CD14-positive monocyte (primary cell): Measurements from ENCODE around the gene MYH10. TPM values are rescaled to one million over a fixed set of nuclear protein-coding genes. Genes with fewer than 3 reads are reported as not detected.

Experiments used
- DNase-seq, 3 donors: peaks; one replicate each; pipeline ENCODE4 v3.0.0-alpha.2; 2011 to 2022
- H2AFZ ChIP-seq: 2 replicates; pipeline ENCODE4 v1.6.0; 2012; ENCODE audit warnings: mild to moderate bottlenecking, low read depth, low read length, inconsistent platforms; ENCODE audit not compliant: insufficient read depth, poor library complexity, severe bottlenecking
- H3K27ac ChIP-seq, 2 donors: 1 replicate in 1 of 2; 2 replicates in 1 of 2; pipeline ENCODE4 v1.5.1; 2012 to 2013; ENCODE audit warnings: low read length in 2 of 2, control low read depth in 1 of 2, inconsistent platforms in 1 of 2, low read depth in 1 of 2, mild to moderate bottlenecking in 1 of 2
- H3K27me3 ChIP-seq, 2 donors: one replicate each; pipeline versions ENCODE4 v1.6.0 to v1.6.1; 2011 to 2013; ENCODE audit warnings: low read length in 2 of 2; ENCODE audit not compliant: control insufficient read depth in 2 of 2, insufficient read depth in 2 of 2
- H3K36me3 ChIP-seq, 2 donors: replicated peaks in 1 of 2; 1 replicate in 1 of 2; 2 replicates in 1 of 2; pipeline versions ENCODE4 v1.5.1 to v1.6.1; 2012 to 2013; ENCODE audit warnings: low read length in 2 of 2, control low read depth in 1 of 2, inconsistent platforms in 1 of 2, mild to moderate bottlenecking in 1 of 2; ENCODE audit not compliant: insufficient read depth in 2 of 2, control insufficient read depth in 1 of 2
- H3K4me1 ChIP-seq, 2 donors: 1 replicate in 1 of 2; 2 replicates in 1 of 2; pipeline versions ENCODE4 v1.5.1 to v1.6.1; 2012 to 2013; ENCODE audit warnings: low read length in 2 of 2, control low read depth in 1 of 2, inconsistent platforms in 1 of 2, mild to moderate bottlenecking in 1 of 2, moderate library complexity in 1 of 2; ENCODE audit not compliant: insufficient read depth in 2 of 2, control insufficient read depth in 1 of 2
- H3K4me2 ChIP-seq: replicated peaks from 2 replicates; pipeline ENCODE3; 2012; ENCODE audit warnings: low read length, moderate library complexity, mild to moderate bottlenecking; ENCODE audit not compliant: poor library complexity, severe bottlenecking; ENCODE audit errors: extremely low read depth
- H3K4me3 ChIP-seq, 3 experiments: fragments of 200-600 bp in 1 of 3; sonication (generic) in 1 of 3; replicated peaks in 1 of 3; 1 replicate in 2 of 3; 2 replicates in 1 of 3; pipeline ENCODE4 v1.5.1; 2011 to 2013; ENCODE audit warnings: low read length in 3 of 3, mild to moderate bottlenecking in 3 of 3, control low read depth in 2 of 3, low read depth in 2 of 3, inconsistent platforms in 1 of 3, moderate library complexity in 1 of 3
- H3K79me2 ChIP-seq: 2 replicates; pipeline ENCODE4 v1.6.0; 2012; ENCODE audit warnings: mild to moderate bottlenecking, control low read depth, inconsistent platforms, low read length, moderate library complexity; ENCODE audit not compliant: insufficient read depth
- H3K9ac ChIP-seq: 2 replicates; pipeline ENCODE4 v1.6.0; 2017; ENCODE audit warnings: low read length, mild to moderate bottlenecking; ENCODE audit not compliant: insufficient read depth, poor library complexity, severe bottlenecking
- H3K9me3 ChIP-seq, 2 donors: replicated peaks in 1 of 2; 1 replicate in 1 of 2; 2 replicates in 1 of 2; pipeline versions ENCODE4 v1.5.1 to v1.6.1; 2012 to 2013; ENCODE audit warnings: low read length in 2 of 2, control low read depth in 1 of 2; ENCODE audit not compliant: control insufficient read depth in 1 of 2, insufficient read depth in 1 of 2
- H4K20me1 ChIP-seq: 2 replicates; pipeline ENCODE4 v1.6.0; 2012; ENCODE audit warnings: mild to moderate bottlenecking, low read length, control low read depth, moderate library complexity; ENCODE audit not compliant: insufficient read depth
- H3K27ac Mint-ChIP-seq, 7 donors: one replicate each; pipeline ENCODE4 v1.8.0; 2020; ENCODE audit warnings: mild to moderate bottlenecking in 7 of 7, mixed read lengths in 7 of 7, moderate library complexity in 6 of 7, inconsistent platforms in 2 of 7
- H3K27me3 Mint-ChIP-seq, 3 donors: one replicate each; pipeline ENCODE4 v1.8.0; 2021 to 2022; ENCODE audit warnings: low read depth in 3 of 3, mild to moderate bottlenecking in 3 of 3, mixed read lengths in 3 of 3, moderate library complexity in 3 of 3, inconsistent platforms in 1 of 3
- H3K36me3 Mint-ChIP-seq, 2 donors: one replicate each; pipeline ENCODE4 v1.8.0; 2020; ENCODE audit warnings: mixed read lengths in 2 of 2, inconsistent platforms in 1 of 2, mild to moderate bottlenecking in 1 of 2
- H3K4me1 Mint-ChIP-seq: one replicate; pipeline ENCODE4 v1.8.0; 2020; ENCODE audit warnings: mild to moderate bottlenecking, mixed read lengths
- H3K4me3 Mint-ChIP-seq, 2 donors: one replicate each; pipeline ENCODE4 v1.8.0; 2020; ENCODE audit warnings: mild to moderate bottlenecking in 2 of 2, mixed read lengths in 2 of 2, moderate library complexity in 1 of 2
- H3K9me3 Mint-ChIP-seq, 7 donors: one replicate each; pipeline ENCODE4 v1.8.0; 2020 to 2022; ENCODE audit warnings: mixed read lengths in 7 of 7, mild to moderate bottlenecking in 6 of 7, moderate library complexity in 6 of 7, inconsistent platforms in 2 of 7
- WGBS: methylation state at CpG from one replicate; pipeline ENCODE4 v1.1.5; 2013; ENCODE audit warnings: missing lambda C conversion rate; ENCODE audit not compliant: insufficient coverage; 5-methylcytosine and 5-hydroxymethylcytosine counted together
- intact Hi-C, 2 donors: fragments of 100-400 bp; cut with micrococcal nuclease; formaldehyde crosslinking; loops; one replicate each; pipeline versions ENCODE4 v1.15.0 to v1.15.1; 2023
- polyA plus RNA-seq, 3 donors: library from polyadenylated mRNA; depleted of rRNA in 1 of 3; unstranded in 2 of 3; stranded (reverse) in 1 of 3; fragments of 300-500 nt in 2 of 3; fragments of >200 nt in 1 of 3; fragmentation: Illumina TruSeq in 2 of 3; gene quantifications; 1 replicate in 2 of 3; 2 replicates in 1 of 3; pipeline ENCODE4 v1.2.3, GENCODE V29; 2012 to 2021
- TF ChIP-seq, protein P1 (sequence below): fragments of 200-600 bp; IDR thresholded peaks from one replicate; pipeline ENCODE4 v1.8.0; 2022; ENCODE audit warnings: antibody characterized with exemption, mild to moderate bottlenecking

MYH10 gene
- polyA plus RNA-seq, 3 donors: 0.42 to 0.65 TPM; not detected in 1

DNA sequence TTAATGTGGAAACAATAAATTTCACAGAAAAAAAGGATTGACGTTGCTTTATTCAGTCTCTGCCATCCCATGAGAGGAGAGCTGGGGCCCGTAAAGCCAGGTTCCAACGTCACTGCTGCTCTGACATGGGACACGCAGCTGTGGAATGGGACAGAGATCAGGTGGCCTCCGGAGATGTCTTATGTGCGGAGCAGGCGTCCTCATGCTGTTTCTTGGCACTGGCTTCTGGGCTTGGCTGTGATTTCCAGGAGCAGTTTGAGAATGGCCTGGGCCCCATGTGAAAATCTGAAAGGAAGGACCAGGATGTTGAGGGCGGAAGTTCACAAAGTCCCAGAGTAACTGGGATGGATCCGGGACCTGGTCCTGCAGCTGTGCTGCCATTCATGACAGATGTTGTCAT, 162.4 kb downstream of the MYH10 start:
- peaks cover 91% of the 10 kb centered on the region for H4K20me1 ChIP-seq
- H3K4me3 Mint-ChIP-seq: no peak overlapping the region
- no peak overlapping the region for H2AFZ ChIP-seq
- no peaks in the 10 kb centered on the region for H3K27me3 ChIP-seq
- 99% methylated on average over 9 of the region's 9 CpGs for WGBS
- H3K27ac Mint-ChIP-seq: peak overlapping the region in 2 of 7 donors; percentile 57 to 71
- no peak for DNase-seq
- no peaks in the 10 kb centered on the region for H3K9me3 Mint-ChIP-seq
- no peaks in the 10 kb centered on the region for H3K9me3 ChIP-seq
- H3K4me2 ChIP-seq: no peak overlapping the region
- peaks cover 83 to 94% of the 10 kb centered on the region in 2 donors for H3K36me3 Mint-ChIP-seq
- no peak overlapping the region for H3K4me3 ChIP-seq
- peaks cover 29% of the 10 kb centered on the region for H3K79me2 ChIP-seq
- H3K27ac ChIP-seq: no peak overlapping the region
- H3K36me3 ChIP-seq: peaks cover 74 to 98% of the 10 kb centered on the region in 2 donors
- H3K27me3 Mint-ChIP-seq: no peaks in the 10 kb centered on the region
- TF ChIP-seq, protein P1, sequence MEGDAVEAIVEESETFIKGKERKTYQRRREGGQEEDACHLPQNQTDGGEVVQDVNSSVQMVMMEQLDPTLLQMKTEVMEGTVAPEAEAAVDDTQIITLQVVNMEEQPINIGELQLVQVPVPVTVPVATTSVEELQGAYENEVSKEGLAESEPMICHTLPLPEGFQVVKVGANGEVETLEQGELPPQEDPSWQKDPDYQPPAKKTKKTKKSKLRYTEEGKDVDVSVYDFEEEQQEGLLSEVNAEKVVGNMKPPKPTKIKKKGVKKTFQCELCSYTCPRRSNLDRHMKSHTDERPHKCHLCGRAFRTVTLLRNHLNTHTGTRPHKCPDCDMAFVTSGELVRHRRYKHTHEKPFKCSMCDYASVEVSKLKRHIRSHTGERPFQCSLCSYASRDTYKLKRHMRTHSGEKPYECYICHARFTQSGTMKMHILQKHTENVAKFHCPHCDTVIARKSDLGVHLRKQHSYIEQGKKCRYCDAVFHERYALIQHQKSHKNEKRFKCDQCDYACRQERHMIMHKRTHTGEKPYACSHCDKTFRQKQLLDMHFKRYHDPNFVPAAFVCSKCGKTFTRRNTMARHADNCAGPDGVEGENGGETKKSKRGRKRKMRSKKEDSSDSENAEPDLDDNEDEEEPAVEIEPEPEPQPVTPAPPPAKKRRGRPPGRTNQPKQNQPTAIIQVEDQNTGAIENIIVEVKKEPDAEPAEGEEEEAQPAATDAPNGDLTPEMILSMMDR: no peak
- no peaks in the 10 kb centered on the region for H3K4me1 ChIP-seq
- H3K4me1 Mint-ChIP-seq: no peaks in the 10 kb centered on the region
- H3K9ac ChIP-seq: no peak overlapping the region
- intact Hi-C loops: no loop called here

DNA sequence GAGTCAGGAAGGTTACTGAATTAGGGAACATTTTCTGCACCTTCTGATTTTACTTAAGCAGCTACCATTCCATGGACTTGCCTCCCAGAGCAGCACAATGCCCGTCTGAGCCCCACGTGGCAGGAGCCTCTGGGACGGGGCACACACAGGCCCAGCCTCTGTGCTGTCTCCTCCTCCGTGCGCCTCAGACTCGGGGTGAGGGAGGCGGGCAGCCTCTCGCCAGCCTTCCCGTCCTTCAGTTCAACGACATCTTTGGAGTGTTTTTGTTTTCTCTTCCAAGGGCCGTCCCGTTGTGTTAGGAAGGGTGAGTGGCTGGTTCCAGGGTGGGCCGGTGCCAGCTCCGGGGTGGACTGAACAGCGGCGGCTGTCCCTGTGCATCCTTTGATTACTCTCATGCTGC, 163.0 kb downstream of the MYH10 start:
- intact Hi-C loops: no loop called here
- peaks cover 84 to 94% of the 10 kb centered on the region in 2 donors for H3K36me3 Mint-ChIP-seq
- no peak overlapping the region for H2AFZ ChIP-seq
- no peaks in the 10 kb centered on the region for H3K4me1 ChIP-seq
- no peaks in the 10 kb centered on the region for H3K27me3 ChIP-seq
- H3K4me3 ChIP-seq: no peak overlapping the region
- peaks cover 97% of the 10 kb centered on the region for H4K20me1 ChIP-seq
- H3K4me1 Mint-ChIP-seq: no peaks in the 10 kb centered on the region
- TF ChIP-seq, protein P1: no peak
- no peak overlapping the region for H3K9ac ChIP-seq
- H3K9me3 ChIP-seq: no peaks in the 10 kb centered on the region
- H3K4me3 Mint-ChIP-seq: no peak overlapping the region
- no peak overlapping the region for H3K27ac Mint-ChIP-seq
- peaks cover 29% of the 10 kb centered on the region for H3K79me2 ChIP-seq
- H3K4me2 ChIP-seq: no peak overlapping the region
- peaks cover 76 to 98% of the 10 kb centered on the region in 2 donors for H3K36me3 ChIP-seq
- DNase-seq: no peak
- H3K9me3 Mint-ChIP-seq: no peaks in the 10 kb centered on the region
- no peaks in the 10 kb centered on the region for H3K27me3 Mint-ChIP-seq
- WGBS: 85% methylated on average over 7 of the region's 16 CpGs
- H3K27ac ChIP-seq: no peak overlapping the region
